Measurements from ENCODE around the gene OR5AR1. TPM values are rescaled to one million over a fixed set of nuclear protein-coding genes. Genes with fewer than 3 reads are reported as not detected.

Gene OR5AR1
- total and polyA plus RNA-seq, 2 of the 13 experiments (the other 11 are each of a cell fraction or from before 2014, with no cell fraction given): not detected

DNA sequence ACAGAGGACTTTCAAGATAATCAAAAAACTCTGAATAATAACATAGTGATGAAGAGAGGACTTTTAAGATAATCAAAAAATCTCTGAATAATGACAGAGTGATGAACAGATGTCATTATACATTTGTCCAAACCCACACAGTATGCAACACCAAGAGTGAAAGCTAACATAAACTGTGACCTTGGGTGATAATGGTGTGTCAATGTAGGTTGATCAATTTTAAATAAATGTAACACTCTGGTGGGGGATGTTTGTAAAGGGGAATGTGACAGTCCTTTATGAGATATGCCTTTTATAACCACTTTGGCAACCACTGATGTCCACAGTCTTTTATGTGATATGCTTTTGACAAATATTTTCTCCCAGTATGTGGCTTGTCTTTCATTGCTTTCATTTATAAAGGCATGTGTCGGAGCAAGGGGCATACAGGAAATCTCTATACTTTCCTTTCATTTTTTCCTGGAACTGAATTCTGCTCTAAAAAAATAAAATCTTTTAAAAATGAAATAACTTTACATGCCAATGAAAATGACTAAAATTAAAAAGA lies 25.1 kb downstream of the OR5AR1 start:
- intact Hi-C loops (cut with micrococcal nuclease; ENCODE audit: unreplicated experiment): no loop called here
- Histone ChIP-seq H4K20me1 (ENCODE audit: insufficient read depth, low read length) (no peaks in the 10 kb centered on the region), H3K79me2 (ENCODE audit: insufficient read depth, low read length) (no peaks in the 10 kb centered on the region), H3K27me3 (ENCODE audit: control insufficient read depth in 1 of 2, insufficient read depth in 2 of 2, low read length in 2 of 2) (no peaks in the 10 kb centered on the region), H3K4me1 (ENCODE audit: insufficient read depth, low read length) (no peaks in the 10 kb centered on the region), H2AFZ (ENCODE audit: low read length) (no peak overlapping the region), H3K27ac (ENCODE audit: extremely low read length, insufficient read depth, low read length) (no peak overlapping the region), H3K9me3 (ENCODE audit: low read length) (no peaks in the 10 kb centered on the region), H3K4me3 (replicated peaks in 1 of 3; ENCODE audit: insufficient read depth in 1 of 3, low read depth in 2 of 3, low read length in 3 of 3) (no peak overlapping the region), H3K4me2 (ENCODE audit: low read depth, low read length) (no peak overlapping the region), H3K9ac (ENCODE audit: insufficient read depth, low read depth, low read length) (no peak overlapping the region), H3K36me3 (replicated peaks in 1 of 2; ENCODE audit: control insufficient read depth in 1 of 2, insufficient read depth in 2 of 2, low read length in 2 of 2) (no peaks in the 10 kb centered on the region)
- in situ Hi-C loops (cut with HindIII; ENCODE audit: extremely low pct_ligation_motif_present, low pct_unique_long_range_greater_than_20kb): no loop called here
- DNase-seq (ENCODE audit: low spot score): no peak
- no peak for ATAC-seq
- TF ChIP-seq ZNF282 (IDR thresholded peaks at IDR 0.05; ENCODE audit: partially characterized antibody) (no peak), ZNF607 (CRISPR knock-in tag; IDR thresholded peaks at IDR 0.05; ENCODE audit: borderline replicate concordance) (no peak), ATRX (CRISPR knock-in tag; IDR thresholded peaks at IDR 0.05; ENCODE audit: borderline replicate concordance) (no peak), THAP11 (CRISPR knock-in tag; IDR thresholded peaks at IDR 0.05) (no peak), CSRNP1 (CRISPR knock-in tag; IDR thresholded peaks at IDR 0.05) (no peak), KMT2B (CRISPR knock-in tag; IDR thresholded peaks at IDR 0.05) (no peak), ZNF674 (CRISPR knock-in tag; IDR thresholded peaks at IDR 0.05; ENCODE audit: low read depth) (no peak), FLYWCH1 (CRISPR knock-in tag; IDR thresholded peaks at IDR 0.05) (no peak), E2F1 (CRISPR knock-in tag; IDR thresholded peaks at IDR 0.05) (no peak), ELF1 (CRISPR knock-in tag; IDR thresholded peaks at IDR 0.05) (no peak), ZBTB20 (CRISPR knock-in tag; IDR thresholded peaks at IDR 0.05; ENCODE audit: borderline replicate concordance, low read depth) (no peak), SALL2 (CRISPR knock-in tag; IDR thresholded peaks at IDR 0.05) (no peak), KLF16 (CRISPR knock-in tag; IDR thresholded peaks at IDR 0.05) (no peak), MIER3 (CRISPR knock-in tag; IDR thresholded peaks at IDR 0.05; ENCODE audit: borderline replicate concordance) (no peak)
- TF ChIP-seq, protein P1, sequence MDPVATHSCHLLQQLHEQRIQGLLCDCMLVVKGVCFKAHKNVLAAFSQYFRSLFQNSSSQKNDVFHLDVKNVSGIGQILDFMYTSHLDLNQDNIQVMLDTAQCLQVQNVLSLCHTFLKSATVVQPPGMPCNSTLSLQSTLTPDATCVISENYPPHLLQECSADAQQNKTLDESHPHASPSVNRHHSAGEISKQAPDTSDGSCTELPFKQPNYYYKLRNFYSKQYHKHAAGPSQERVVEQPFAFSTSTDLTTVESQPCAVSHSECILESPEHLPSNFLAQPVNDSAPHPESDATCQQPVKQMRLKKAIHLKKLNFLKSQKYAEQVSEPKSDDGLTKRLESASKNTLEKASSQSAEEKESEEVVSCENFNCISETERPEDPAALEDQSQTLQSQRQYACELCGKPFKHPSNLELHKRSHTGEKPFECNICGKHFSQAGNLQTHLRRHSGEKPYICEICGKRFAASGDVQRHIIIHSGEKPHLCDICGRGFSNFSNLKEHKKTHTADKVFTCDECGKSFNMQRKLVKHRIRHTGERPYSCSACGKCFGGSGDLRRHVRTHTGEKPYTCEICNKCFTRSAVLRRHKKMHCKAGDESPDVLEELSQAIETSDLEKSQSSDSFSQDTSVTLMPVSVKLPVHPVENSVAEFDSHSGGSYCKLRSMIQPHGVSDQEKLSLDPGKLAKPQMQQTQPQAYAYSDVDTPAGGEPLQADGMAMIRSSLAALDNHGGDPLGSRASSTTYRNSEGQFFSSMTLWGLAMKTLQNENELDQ (CRISPR knock-in tag; IDR thresholded peaks at IDR 0.05; ENCODE audit: borderline replicate concordance): no peak
- TF ChIP-seq, protein P2, sequence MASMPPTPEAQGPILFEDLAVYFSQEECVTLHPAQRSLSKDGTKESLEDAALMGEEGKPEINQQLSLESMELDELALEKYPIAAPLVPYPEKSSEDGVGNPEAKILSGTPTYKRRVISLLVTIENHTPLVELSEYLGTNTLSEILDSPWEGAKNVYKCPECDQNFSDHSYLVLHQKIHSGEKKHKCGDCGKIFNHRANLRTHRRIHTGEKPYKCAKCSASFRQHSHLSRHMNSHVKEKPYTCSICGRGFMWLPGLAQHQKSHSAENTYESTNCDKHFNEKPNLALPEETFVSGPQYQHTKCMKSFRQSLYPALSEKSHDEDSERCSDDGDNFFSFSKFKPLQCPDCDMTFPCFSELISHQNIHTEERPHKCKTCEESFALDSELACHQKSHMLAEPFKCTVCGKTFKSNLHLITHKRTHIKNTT (CRISPR knock-in tag; IDR thresholded peaks at IDR 0.05): no peak
- no peak for FAIRE-seq
- CTCF ChIA-PET (ENCODE audit: low intra/inter-chr PET ratio, low total read pairs): no interaction called here
- POLR2A ChIA-PET: no interaction called here
- no TSS peak for BruUV-seq (replicated peaks)
- WGBS (ENCODE audit: low lambda C conversion rate): 25% methylated on average over 1 of the region's 1 CpG
